PC-3 (cell line): ENCODE results near the gene GATA3.

Source experiments
- EZH2 ChIP-seq: fragments of 300-600 bp; sonication (generic); IDR thresholded peaks from one replicate; pipeline ENCODE4 v1.6.1; 2017; ENCODE audit warnings: antibody characterized with exemption, mild to moderate bottlenecking, low read length; ENCODE audit not compliant: unreplicated experiment
- TF ChIP-seq, protein P1 (sequence below): fragments of 300-600 bp; sonication (generic); conservative IDR thresholded peaks from 2 replicates; pipeline ENCODE4 v1.5.1; 2017; ENCODE audit warnings: antibody characterized with exemption, low read depth, mild to moderate bottlenecking, low read length

DNA sequence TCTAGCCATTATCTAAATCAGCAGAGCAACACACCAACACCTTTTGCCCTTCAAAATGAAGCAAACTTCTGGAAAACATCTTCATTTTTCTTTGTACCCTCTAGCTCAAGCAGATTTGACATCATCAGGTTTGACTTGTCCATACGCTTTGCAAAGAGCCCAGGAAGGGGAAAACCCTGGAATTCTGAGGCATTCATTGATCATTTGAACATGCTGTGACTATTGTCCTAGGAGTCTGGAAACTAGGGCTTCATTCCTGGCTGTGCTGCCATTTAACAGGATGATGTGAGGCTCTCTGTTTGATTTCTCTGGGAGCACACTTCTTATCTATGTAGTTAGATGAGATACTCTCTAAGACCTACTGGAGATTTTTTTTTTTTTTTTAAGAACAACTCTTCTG is 23.5 kb downstream of the GATA3 start:
- TF ChIP-seq, protein P1, sequence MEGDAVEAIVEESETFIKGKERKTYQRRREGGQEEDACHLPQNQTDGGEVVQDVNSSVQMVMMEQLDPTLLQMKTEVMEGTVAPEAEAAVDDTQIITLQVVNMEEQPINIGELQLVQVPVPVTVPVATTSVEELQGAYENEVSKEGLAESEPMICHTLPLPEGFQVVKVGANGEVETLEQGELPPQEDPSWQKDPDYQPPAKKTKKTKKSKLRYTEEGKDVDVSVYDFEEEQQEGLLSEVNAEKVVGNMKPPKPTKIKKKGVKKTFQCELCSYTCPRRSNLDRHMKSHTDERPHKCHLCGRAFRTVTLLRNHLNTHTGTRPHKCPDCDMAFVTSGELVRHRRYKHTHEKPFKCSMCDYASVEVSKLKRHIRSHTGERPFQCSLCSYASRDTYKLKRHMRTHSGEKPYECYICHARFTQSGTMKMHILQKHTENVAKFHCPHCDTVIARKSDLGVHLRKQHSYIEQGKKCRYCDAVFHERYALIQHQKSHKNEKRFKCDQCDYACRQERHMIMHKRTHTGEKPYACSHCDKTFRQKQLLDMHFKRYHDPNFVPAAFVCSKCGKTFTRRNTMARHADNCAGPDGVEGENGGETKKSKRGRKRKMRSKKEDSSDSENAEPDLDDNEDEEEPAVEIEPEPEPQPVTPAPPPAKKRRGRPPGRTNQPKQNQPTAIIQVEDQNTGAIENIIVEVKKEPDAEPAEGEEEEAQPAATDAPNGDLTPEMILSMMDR: no peak
- TF ChIP-seq EZH2: no peak
